ENCODE measurements around the gene ZNF311. TPM values are rescaled to one million over a fixed set of nuclear protein-coding genes. Genes with fewer than 3 reads are reported as not detected.

Gene ZNF311
- total RNA-seq, 3 donors from 2014 or later: 1.8 to 2.9 (median 2.6) TPM

- no peak for DNase-seq
- H3K4me3 ChIP-seq: no peak overlapping the region
- no peak for TF ChIP-seq CTCF (IDR thresholded peaks at IDR 0.05)
- no peaks in the 10 kb centered on the region for H3K36me3 ChIP-seq (ENCODE audit: low read depth)
- H3K9me3 ChIP-seq: peaks cover 9% of the 10 kb centered on the region
- intact Hi-C loops (cut with DNase I, micrococcal nuclease): no loop called here
- no peak for ATAC-seq
- H3K4me1 ChIP-seq (ENCODE audit: low read depth): no peaks in the 10 kb centered on the region
These were observed 9.9 kb downstream of the ZNF311 start for GRCh38 chr6:28995093-28995650.

- intact Hi-C loops (cut with DNase I, micrococcal nuclease): no loop called here
- Histone ChIP-seq H3K4me3 (no peak overlapping the region), H3K4me1 (ENCODE audit: low read depth) (peaks cover 9% of the 10 kb centered on the region), H3K9me3 (no peaks in the 10 kb centered on the region), H3K36me3 (ENCODE audit: low read depth) (no peaks in the 10 kb centered on the region)
- ATAC-seq (peak; percentile 55), DNase-seq (peak; percentile 71 to 79 (median 74))
- no peak for TF ChIP-seq CTCF (IDR thresholded peaks at IDR 0.05)
These were observed 16.4 kb downstream of the ZNF311 start for GRCh38 chr6:28988536-28989311.

GRCh38 chr6:28985462-28986164 lies 19.5 kb downstream of the ZNF311 start:
- H3K4me1 ChIP-seq (ENCODE audit: low read depth): peaks cover 17% of the 10 kb centered on the region
- ATAC-seq (peak; percentile 91), DNase-seq (peak; percentile 81 to 93 (median 83))
- intact Hi-C loops (cut with DNase I, micrococcal nuclease): no loop called here
- peak overlapping the region; percentile 20 for H3K4me3 ChIP-seq
- no peaks in the 10 kb centered on the region for H3K9me3 ChIP-seq
- no peak for TF ChIP-seq CTCF (IDR thresholded peaks at IDR 0.05)
- H3K36me3 ChIP-seq (ENCODE audit: low read depth): no peaks in the 10 kb centered on the region

- ATAC-seq: no peak
- Histone ChIP-seq H3K4me3 (no peak overlapping the region), H3K9me3 (no peaks in the 10 kb centered on the region), H3K36me3 (ENCODE audit: low read depth) (no peaks in the 10 kb centered on the region), H3K4me1 (ENCODE audit: low read depth) (peaks cover 17% of the 10 kb centered on the region)
- no peak for DNase-seq
- intact Hi-C loops (cut with DNase I, micrococcal nuclease): no loop called here
- TF ChIP-seq CTCF (IDR thresholded peaks at IDR 0.05): no peak
These were observed 21.3 kb downstream of the ZNF311 start for GRCh38 chr6:28983838-28984237.

GRCh38 chr6:28982476-28983266 lies 22.4 kb downstream of the ZNF311 start:
- no peaks in the 10 kb centered on the region for H3K9me3 ChIP-seq
- TF ChIP-seq CTCF (IDR thresholded peaks at IDR 0.05): no peak
- ATAC-seq: no peak
- no peak for DNase-seq
- peaks cover 17% of the 10 kb centered on the region for H3K4me1 ChIP-seq (ENCODE audit: low read depth)
- intact Hi-C loops (cut with DNase I, micrococcal nuclease): no loop called here
- no peak overlapping the region for H3K4me3 ChIP-seq
- H3K36me3 ChIP-seq (ENCODE audit: low read depth): no peaks in the 10 kb centered on the region

Measured in mucosa of descending colon (tissue), 3 donors.